GM18868 (cell line): ENCODE measurements around the gene CACNA1B.
"Not testable (repeated sequence)": the region's sequence is repeated elsewhere in the genome, so short reads cannot be mapped to it uniquely, and the experiment has no call there.

Experiments used
- ATAC-seq: cut with Tn5 transposase; IDR thresholded peaks from one replicate; pipeline ENCODE4 v1.9.1; 2021; ENCODE audit warnings: mild to moderate bottlenecking, moderate library complexity; ENCODE audit not compliant: unreplicated experiment

The CACNA1B gene

GRCh38 chr9:138126090-138126857, 248.7 kb downstream of the CACNA1B start:
- not testable (repeated sequence) for ATAC-seq

GRCh38 chr9:138126858-138127584, 249.4 kb downstream of the CACNA1B start:
- peak; percentile 42 for ATAC-seq

GRCh38 chr9:138128027-138128426, 250.4 kb downstream of the CACNA1B start:
- ATAC-seq = not testable (repeated sequence)

GRCh38 chr9:138129318-138129717, 251.7 kb downstream of the CACNA1B start:
- ATAC-seq = not testable (repeated sequence)

- ATAC-seq = not testable (repeated sequence)
Measured at GRCh38 chr9:138132946-138133705, 255.5 kb downstream of the CACNA1B start.

GRCh38 chr9:138134581-138134980, 257.0 kb downstream of the CACNA1B start:
- ATAC-seq = not testable (repeated sequence)

GRCh38 chr9:138139096-138139495, 261.5 kb downstream of the CACNA1B start:
- not testable (repeated sequence) for ATAC-seq

- not testable (repeated sequence) for ATAC-seq
Measured at GRCh38 chr9:138140980-138141379, 263.4 kb downstream of the CACNA1B start.

- ATAC-seq = not testable (repeated sequence)
Measured at GRCh38 chr9:138142528-138143244, 265.1 kb downstream of the CACNA1B start.

GRCh38 chr9:138143491-138143890, 265.9 kb downstream of the CACNA1B start:
- ATAC-seq = not testable (repeated sequence)

- ATAC-seq = not testable (repeated sequence)
Measured at GRCh38 chr9:138147556-138147955, 270.0 kb downstream of the CACNA1B start.

GRCh38 chr9:138149672-138150656, 272.4 kb downstream of the CACNA1B start:
- ATAC-seq = not testable (repeated sequence)

GRCh38 chr9:138155788-138156187, 278.2 kb downstream of the CACNA1B start:
- not testable (repeated sequence) for ATAC-seq

GRCh38 chr9:138166793-138167192, 289.2 kb downstream of the CACNA1B start:
- not testable (repeated sequence) for ATAC-seq
